ENCODE results near the gene IFIH1. TPM values are rescaled to one million over a fixed set of nuclear protein-coding genes. Genes with fewer than 3 reads are reported as not detected.

Gene IFIH1
- total and polyA plus RNA-seq, 10 donors = 13.2 to 53.8 (median 37.8) TPM

- Histone ChIP-seq H3K27ac (no peak overlapping the region), H3K9me3 (no peaks in the 10 kb centered on the region), H3K4me3 (no peak overlapping the region), H3K4me1 (peaks cover 0 to 43% (median 5%) of the 10 kb centered on the region in 6 donors), H3K27me3 (replicated peaks in 1 of 7) (no peaks in the 10 kb centered on the region), H3K36me3 (peaks cover 0 to 49% (median 22%) of the 10 kb centered on the region in 6 donors)
- intact Hi-C loops (cut with DNase I; ENCODE audit: low total_unique reads) = no loop called here
- DNase-seq = no peak
- TF ChIP-seq, protein P1, sequence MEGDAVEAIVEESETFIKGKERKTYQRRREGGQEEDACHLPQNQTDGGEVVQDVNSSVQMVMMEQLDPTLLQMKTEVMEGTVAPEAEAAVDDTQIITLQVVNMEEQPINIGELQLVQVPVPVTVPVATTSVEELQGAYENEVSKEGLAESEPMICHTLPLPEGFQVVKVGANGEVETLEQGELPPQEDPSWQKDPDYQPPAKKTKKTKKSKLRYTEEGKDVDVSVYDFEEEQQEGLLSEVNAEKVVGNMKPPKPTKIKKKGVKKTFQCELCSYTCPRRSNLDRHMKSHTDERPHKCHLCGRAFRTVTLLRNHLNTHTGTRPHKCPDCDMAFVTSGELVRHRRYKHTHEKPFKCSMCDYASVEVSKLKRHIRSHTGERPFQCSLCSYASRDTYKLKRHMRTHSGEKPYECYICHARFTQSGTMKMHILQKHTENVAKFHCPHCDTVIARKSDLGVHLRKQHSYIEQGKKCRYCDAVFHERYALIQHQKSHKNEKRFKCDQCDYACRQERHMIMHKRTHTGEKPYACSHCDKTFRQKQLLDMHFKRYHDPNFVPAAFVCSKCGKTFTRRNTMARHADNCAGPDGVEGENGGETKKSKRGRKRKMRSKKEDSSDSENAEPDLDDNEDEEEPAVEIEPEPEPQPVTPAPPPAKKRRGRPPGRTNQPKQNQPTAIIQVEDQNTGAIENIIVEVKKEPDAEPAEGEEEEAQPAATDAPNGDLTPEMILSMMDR (IDR thresholded peaks at IDR 0.05 in 8 of 11, conservative IDR thresholded peaks at IDR 0.05 in 3 of 11) = no peak
- TF ChIP-seq POLR2A (IDR thresholded peaks at IDR 0.05) = no peak
- TF ChIP-seq POLR2AphosphoS5 (IDR thresholded peaks at IDR 0.05) = no peak
These were observed 18.2 kb downstream of the IFIH1 start for GRCh38 chr2:162300266-162300665.

DNA sequence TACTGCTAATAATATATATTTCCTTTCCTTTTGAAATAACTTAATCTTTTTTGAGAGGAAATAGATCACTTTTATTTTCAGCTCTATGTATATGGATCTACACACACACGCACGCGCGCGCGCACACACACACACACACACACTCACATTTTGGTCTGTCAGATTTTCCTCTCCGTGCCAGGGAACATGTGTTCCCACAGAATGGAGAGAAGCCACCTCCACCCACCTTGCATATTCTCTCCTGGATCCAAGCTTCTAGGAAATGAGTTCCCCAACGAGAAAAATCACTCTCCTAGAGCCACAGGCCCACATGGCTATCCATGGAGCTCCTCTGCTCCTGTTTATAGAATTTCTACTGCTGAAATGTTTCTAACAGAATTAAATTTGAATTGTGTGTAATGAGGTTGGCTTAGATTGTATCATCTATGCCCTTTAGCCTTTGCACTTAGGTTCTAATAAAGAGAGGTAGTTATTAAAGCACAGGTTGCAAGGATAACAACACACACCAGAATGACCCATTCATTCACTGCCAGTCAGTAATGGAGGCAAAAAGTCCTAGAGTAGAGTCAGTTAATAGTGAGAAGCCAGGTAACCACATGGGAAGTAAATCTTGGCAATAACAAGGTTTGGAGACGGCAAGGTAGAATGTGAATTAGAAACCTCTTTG lies 19.7 kb downstream of the IFIH1 start:
- WGBS, 5 donors = 79 to 98% (median 91%) methylated on average over 9 of the region's 9 CpGs
- H3K4me3 ChIP-seq = no peak overlapping the region
- peaks cover 0 to 39% (median 5%) of the 10 kb centered on the region in 6 donors for H3K4me1 ChIP-seq
- no peak for DNase-seq
- peaks cover 0 to 35% (median 17%) of the 10 kb centered on the region in 6 donors for H3K36me3 ChIP-seq
- TF ChIP-seq POLR2A (IDR thresholded peaks at IDR 0.05) (no peak), POLR2AphosphoS5 (IDR thresholded peaks at IDR 0.05) (no peak)
- TF ChIP-seq, protein P1 (IDR thresholded peaks at IDR 0.05 in 8 of 11, conservative IDR thresholded peaks at IDR 0.05 in 3 of 11) = no peak
- no peaks in the 10 kb centered on the region for H3K27me3 ChIP-seq (replicated peaks in 1 of 7)
- no peak overlapping the region for H3K27ac ChIP-seq
- intact Hi-C loops (cut with DNase I; ENCODE audit: low total_unique reads) = loop anchor here (5.0 kb wide), 1 partner anchor 77 kb away; no protein-coding TSS in a partner anchor
- no peaks in the 10 kb centered on the region for H3K9me3 ChIP-seq

GRCh38 chr2:162297925-162298552 lies 20.4 kb downstream of the IFIH1 start:
- intact Hi-C loops (cut with DNase I; ENCODE audit: low total_unique reads) = loop anchor here (5.0 kb wide), 1 partner anchor 76 kb away; no protein-coding TSS in a partner anchor
- H3K9me3 ChIP-seq = no peaks in the 10 kb centered on the region
- H3K4me3 ChIP-seq = no peak overlapping the region
- no peaks in the 10 kb centered on the region for H3K27me3 ChIP-seq (replicated peaks in 1 of 7)
- no peak for DNase-seq
- peaks cover 0 to 36% (median 13%) of the 10 kb centered on the region in 6 donors for H3K36me3 ChIP-seq
- TF ChIP-seq, protein P1 (IDR thresholded peaks at IDR 0.05 in 8 of 11, conservative IDR thresholded peaks at IDR 0.05 in 3 of 11) = peak; percentile 50 to 92 (median 85)
- TF ChIP-seq POLR2A (IDR thresholded peaks at IDR 0.05) (no peak), POLR2AphosphoS5 (IDR thresholded peaks at IDR 0.05) (no peak)
- WGBS, 5 donors = 36 to 53% (median 47%) methylated on average over 5 of the region's 5 CpGs
- no peak overlapping the region for H3K27ac ChIP-seq
- peaks cover 0 to 39% (median 5%) of the 10 kb centered on the region in 6 donors for H3K4me1 ChIP-seq

GRCh38 chr2:162295009-162295408 lies 23.5 kb downstream of the IFIH1 start:
- no peak for DNase-seq
- Histone ChIP-seq H3K36me3 (peaks cover 0 to 64% (median 9%) of the 10 kb centered on the region in 6 donors), H3K27ac (no peak overlapping the region), H3K9me3 (no peaks in the 10 kb centered on the region), H3K4me3 (no peak overlapping the region), H3K27me3 (replicated peaks in 1 of 7) (no peaks in the 10 kb centered on the region), H3K4me1 (peaks cover 0 to 20% (median 0%) of the 10 kb centered on the region in 6 donors)
- 87 to 98% (median 89%) methylated on average over 2 of the region's 2 CpGs for WGBS, 5 donors
- intact Hi-C loops (cut with DNase I; ENCODE audit: low total_unique reads) = loop anchor here (5.0 kb wide), 1 partner anchor 73 kb away; no protein-coding TSS in a partner anchor
- TF ChIP-seq, protein P1 (IDR thresholded peaks at IDR 0.05 in 8 of 11, conservative IDR thresholded peaks at IDR 0.05 in 3 of 11) = no peak
- TF ChIP-seq POLR2AphosphoS5 (IDR thresholded peaks at IDR 0.05) (no peak), POLR2A (IDR thresholded peaks at IDR 0.05) (no peak)
